CD4-positive, alpha-beta T cell treated with Interleukin-1 beta for 1 hour (primary cell): Measurements from ENCODE around the gene SRP72.

Source experiments
- DNase-seq, 2 donors: peaks; one replicate each; pipeline ENCODE4 v3.0.0-alpha.2; 2020 to 2022

SRP72 gene

DNA sequence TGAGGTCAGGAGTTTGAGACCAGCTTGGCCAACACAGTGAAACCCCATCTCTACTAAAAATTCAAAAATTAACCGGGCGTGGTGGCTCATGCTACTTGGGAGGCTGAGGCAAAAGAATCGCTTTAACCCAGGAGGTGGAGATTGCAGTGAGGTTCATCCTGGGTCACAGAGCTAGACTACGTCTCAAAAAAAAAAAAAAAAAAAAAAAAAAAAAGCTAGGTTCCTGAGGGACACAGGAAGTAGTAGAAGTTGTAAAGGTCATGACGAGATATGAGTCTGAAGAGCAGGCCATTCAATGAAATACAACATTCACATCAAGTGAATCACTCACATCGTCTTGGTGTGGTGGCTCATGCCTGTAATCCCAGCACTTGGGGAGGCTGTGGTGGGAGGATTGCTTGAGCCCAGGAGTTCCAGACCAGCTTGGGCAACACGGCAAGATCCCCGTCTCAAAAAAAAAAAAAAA, 1.1 kb upstream of the SRP72 start:
- DNase-seq, result peak in 1 of 2 donors; percentile 10

DNA sequence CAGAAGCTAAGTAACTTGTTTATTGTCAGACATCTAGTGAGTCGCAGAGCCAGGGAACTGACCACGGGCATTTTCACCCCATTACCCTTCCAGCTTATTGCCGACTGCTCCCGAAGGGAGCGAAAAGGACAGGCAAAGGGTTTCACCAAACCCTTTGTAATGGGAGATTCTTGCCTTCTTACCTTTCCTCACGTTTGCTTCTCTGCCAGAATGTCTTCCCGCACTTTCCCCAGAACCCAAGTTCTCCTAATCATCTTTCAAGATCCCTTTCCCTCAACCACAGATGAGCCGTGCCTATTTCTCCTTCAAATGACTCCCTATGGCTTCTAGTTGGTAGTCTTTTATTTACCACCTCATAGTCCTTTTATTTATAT, 520 bp upstream of the SRP72 start:
- no peak for DNase-seq

DNA sequence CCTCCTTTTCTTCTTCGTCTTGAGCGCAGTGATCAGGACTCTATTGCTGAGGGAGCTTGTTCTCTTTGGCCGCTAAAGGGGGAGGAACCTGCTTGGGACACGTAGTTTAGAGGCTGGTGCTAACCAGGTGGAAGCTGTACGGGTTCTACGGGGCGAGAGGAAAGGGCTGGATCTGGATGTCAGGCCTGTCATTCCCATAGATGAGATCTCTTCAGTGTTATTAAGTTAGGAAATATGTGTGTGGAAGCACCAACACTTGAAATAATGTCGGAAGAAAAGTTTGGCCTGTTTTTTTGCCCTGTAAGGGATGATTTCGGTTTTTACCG, 643 bp downstream of the SRP72 start:
- DNase-seq, result peak in 1 of 2 donors; percentile 4

DNA sequence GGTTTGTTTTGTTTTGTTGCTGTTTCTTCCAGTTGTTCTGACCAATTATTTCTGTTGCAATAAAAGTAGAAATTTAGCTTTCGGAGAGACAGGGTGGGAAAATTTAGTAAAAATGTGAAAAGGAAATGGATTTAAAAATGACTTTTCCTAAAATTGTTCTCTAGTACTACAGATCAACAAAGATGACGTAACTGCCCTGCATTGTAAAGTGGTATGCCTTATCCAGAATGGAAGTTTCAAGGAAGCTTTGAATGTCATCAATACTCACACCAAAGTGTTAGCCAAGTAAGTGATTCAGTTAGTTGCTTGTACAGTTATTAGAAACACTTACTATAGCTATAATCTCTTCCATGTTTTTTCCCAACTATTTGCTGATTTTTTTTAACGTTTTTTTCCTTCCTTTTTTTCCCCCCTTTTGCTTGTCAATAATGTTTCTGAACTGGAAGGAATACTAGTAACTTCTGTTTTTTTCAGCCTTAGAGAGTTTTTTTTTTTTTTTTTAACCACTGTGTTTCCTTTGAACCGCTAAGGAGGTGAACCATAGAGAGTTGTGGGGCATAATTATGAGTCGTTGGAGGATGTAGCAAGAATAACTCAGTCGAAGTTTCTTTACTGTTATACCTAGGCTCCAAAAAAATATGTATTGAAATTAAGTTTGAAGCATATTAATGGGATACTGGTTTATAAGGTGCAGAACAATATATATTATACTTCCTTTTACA, 2.2 kb downstream of the SRP72 start:
- DNase-seq, result no peak

DNA sequence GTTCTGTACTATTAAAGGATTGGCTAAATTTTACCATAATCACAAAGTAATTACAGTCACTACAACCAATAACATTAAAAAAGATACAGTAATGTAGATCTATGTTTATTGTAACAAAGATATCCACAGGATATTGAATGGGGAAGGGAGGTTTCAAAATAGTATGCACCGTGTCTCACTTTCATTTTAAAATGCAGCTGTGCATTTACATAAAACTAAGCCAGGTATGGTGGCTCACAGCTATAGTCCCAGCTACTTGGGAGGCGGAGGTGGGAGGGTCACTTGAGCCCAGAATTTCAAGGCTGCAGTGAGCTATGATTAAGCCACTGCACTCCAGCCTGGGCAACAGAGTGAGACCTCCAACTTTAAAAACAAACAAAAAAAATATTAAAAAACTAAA, 8.5 kb downstream of the SRP72 start:
- no peak for DNase-seq

DNA sequence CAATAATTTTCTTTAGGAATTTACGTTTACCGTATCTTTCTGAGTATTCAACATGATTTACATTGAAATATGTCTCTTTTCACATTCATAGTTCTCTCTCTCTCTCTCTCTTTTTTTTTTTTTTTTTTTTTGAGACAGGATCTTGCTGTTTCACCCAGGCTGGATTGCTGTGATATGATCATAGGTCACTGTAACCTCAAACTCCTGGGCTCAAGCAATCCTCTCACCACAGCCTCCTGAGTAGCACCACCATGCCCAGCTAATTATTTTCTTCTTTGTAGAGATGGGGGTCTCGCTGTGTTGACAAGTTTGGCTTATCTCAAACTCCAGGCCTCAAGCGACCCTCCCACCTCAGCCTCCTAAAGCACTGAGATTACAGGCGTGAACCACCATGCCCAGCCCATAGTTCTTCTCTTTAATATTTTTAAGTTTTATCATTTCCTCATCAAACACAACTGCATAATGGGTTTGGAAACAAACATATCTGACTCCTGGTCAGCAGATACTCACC, 9.8 kb downstream of the SRP72 start:
- no peak for DNase-seq

DNA sequence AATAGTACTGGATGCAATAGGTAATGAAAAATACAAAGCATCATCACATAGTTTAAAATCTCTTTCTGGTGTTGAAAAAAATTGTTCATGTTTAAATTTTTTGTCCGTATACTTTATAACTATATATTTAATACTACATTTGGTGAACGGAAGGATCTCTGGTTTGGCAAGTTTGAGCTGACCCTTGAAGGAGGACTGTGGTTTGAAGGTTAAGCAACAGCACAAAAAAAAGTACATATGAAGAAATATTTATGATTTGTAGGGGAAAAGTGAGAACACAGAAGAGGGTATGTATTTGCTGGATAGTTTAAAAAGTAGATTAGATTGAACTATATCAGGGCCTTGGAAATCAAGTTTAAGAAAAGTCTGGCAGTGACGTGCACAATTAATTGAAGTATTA, 13.3 kb downstream of the SRP72 start:
- no peak for DNase-seq

DNA sequence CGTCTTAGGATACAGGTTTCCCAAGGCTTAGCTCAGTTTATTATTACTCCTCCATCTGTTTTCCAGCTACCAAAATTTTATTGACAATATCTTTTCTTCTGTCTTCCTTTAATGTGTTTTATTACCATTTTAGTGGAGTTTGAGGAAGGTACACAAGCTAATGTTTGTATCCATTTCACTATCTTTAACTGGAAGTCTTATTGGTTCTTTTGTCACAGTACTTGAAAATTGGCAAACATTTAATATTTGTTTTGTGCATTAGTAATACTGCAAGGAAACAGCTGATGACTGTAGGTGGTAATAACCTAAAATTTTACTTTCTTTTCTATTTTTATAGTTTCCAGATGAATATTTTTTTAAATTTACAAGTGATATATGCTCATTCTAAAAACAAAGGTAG, 28.8 kb downstream of the SRP72 start:
- DNase-seq, result no peak

DNA sequence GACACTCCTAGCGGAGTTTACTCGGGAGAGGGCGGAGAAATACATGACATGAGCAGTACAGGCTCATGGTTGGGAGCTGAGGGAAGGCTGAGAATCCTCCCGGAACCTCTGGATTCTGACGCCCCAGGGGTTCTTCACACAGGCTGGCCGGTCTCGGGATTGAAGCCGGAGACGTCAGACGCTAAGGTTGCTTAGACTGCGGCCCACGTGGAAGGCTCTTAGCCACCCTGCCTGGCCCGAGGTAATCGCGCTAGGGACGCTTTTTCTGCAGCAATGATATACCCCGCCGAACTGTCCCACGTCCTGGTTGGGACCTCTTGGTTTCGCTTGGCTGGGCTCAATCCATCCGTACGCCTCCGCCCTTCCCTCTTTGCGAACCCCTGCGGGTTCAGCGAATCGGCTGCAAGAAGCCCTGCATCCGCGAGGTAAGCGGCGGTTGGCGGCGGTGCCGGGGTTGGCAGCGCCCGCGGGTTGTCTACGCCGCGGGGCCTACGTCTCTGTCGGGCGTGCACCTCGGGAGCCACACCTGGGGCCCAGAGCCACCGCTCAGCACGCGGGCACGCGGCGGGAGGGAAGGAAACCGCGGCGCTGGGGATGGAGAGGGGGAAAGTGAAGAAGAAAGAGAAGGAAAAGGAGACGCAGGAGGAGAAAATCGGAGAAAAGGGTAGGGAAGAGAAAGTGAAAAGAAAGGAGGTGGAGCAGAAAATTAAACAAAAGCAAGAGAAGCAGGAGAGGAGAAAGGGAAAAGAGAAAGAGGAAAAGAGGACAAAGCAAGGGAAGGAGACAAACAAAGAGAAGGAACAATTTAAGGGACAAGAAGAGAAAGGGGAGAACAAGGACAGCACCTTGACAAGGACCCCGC, 38.1 kb downstream of the SRP72 start, which contains the start of gene ARL9:
Gene ARL9, plus strand, starts transcription at position 523 of the 862 bp plus-strand sequence. Its CDS starts 72 bp downstream, at position 595.
- DNase-seq, result peak; percentile 51 to 61

DNA sequence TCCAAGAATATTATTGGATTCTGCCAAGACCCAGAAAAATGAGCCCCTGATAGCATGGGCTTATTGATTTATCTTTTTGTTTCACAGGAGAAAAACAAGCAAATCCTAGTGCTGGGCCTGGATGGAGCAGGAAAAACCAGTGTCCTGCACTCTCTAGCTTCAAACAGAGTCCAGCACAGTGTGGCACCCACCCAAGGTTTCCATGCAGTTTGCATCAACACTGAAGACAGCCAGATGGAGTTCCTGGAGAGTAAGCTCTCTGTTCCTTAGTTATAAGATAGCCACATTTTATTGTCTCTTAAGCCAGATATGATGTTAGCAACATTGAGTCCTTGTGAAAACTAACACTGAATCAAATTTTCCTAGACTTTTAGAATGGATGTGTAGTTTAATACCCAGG, 43.7 kb downstream of the SRP72 start:
- DNase-seq, result no peak

DNA sequence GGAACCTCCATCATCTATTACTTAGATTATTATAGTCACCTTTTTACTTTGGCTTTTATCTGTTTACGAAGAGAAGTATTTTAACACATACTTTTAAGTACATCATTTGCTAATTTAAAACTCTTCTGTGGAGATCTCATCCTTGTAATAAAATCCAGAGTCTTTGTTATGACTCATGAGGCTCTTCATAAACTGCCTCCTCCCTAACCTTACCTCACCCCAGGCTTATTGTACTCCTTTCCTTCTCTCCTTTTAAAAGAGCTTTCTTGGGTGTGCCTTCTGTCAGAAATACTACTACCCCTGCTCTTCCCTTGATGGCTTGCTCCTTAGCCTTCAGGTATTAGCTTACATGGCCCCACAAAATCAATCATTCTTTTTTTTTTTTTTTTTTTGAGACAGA, 44.7 kb downstream of the SRP72 start:
- no peak for DNase-seq

DNA sequence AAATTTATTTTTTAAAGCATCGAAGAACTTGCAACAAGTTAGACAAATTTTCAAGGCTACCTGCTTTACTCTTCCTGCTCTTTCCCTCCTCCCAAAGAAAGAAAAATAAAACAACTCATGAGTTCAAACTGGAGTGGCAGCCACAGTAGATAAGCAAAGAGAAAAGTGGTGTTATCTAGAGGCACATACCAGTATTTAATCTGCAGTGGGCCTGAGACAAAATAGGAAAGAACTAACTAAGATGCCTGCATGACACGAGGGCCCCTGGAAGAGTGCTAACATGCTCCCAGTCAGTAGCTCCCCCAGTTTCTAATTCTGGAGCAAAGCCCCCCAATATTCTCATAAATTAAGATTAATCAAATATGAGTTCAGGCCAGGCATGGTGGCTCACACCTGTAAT, 46.1 kb downstream of the SRP72 start:
- no peak for DNase-seq

DNA sequence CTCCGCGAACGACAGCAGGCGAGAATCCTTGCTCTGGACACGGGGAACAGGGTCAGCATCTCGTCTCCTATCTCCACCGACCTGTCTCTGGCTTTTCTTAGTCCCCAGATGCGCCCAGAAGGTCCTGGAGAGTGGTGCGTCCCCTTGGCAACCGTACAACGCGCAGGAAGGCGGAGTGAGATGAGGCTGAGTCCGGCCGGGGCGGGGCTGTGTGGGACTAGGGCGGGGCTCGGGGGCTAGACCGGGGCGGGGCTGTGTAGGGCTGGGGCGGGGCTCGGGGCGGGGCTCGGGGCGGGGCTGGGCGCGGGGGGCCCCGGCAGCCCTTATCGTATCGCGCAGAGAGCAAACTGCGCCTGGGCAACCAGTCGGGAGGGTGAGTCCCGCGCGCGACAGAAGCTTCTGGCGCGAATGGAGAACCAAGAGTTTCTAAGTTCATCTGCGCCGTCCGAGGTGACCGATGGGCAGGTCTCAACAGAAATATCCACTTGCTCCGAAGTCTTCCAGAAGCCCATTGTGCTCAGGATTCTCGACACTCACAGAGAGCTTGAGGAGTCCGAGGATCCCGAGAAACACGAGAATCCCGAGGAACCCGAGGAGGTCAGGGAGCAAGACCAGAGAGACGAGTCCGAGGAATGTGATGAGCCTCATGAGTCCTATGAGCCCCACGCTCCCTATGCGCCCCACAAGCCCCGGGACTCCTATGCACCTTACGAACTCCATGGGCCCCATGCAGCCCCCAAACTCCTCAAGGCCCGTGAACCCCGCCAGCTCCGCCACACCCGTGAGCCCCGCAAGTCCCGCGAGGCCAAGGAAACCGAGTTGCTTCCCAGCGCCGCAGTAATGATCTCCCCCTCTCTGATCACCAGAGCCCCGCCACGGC, 63.1 kb downstream of the SRP72 start:
- peak; percentile 83 to 84 for DNase-seq

DNA sequence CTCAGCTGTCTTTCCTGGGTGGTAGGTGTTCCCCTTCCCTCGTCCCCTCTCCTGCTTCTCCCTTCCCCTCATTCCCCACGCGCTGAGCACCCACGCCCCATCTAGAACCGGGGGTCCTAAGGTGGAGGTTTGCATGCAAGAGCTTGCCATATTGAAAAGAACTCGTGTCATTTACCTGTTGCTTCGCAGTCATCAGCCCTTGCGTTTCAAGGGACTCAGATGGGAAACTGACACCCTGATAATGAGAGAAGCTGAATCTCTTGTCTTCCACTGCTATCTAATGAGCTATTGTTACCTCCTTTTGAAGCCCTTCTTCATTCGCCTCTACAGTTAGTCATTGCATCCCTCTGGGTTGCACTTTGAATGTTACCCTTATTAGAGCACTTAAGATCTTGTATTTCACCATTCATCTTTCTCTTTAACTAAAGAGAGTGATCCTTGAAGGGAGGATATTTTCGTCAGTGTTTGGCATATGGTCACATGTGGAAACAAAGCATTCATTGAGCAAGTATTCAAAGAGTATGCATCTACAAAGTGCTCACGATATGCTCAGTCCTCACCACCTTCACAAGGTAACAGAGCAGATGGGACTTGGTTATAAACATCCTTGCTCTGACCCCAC, 63.8 kb downstream of the SRP72 start:
- DNase-seq, result no peak

DNA sequence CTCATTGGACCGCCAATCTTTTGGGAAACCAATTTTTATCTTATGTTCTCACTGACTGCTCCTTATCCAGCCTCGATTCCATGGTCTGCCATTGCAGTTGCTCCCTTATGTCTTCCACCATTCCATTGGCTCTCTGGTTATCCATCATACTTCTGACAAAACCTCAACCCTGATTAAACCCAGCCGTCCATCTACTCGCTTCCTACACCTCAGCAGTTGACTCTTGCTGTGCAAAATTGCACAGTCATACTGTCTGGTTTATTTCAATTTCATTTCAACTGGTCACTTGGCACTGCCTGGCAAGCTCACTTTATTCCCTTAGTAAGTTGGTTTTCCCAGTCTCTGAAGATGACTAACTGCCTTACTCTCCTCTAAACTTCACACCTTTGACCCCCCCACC, 64.4 kb downstream of the SRP72 start:
- no peak for DNase-seq

DNA sequence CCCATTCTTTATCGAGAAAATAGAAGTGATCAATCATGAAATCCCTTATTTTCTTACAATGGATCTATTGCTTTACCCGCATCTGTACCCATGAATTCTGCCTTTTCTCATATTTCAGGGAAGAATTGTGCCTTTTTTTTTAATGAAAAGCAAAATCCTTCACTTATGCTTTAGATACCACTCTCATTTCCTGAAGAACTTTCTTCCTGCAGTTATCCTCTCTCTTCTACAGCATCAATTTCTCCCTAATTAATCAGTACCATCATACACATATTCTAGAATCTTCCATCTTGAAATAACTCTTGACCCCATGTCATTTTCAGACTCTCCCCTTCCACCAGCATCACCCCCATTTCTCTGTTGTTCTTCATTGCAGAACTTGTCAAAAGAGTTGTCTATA, 64.8 kb downstream of the SRP72 start:
- no peak for DNase-seq

DNA sequence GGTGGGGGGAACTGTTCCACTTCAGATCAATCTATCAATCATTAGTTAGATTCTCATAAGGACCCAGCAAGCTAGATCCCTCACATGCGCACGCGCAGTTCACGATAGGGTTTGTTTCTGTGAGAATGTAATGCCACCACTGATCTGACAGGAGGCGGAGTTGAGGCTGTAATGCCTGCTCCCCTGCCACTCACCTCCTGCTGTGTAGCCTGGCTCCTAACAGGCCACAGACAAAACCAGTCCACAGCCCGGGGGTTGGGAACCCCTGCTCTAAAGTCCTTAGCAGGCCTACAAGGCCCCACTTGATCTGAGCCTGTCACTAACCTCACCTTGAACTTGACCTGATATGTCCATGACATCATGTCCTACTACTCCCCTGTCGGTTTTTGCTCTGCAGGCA, 68.5 kb downstream of the SRP72 start:
- DNase-seq, result no peak

DNA sequence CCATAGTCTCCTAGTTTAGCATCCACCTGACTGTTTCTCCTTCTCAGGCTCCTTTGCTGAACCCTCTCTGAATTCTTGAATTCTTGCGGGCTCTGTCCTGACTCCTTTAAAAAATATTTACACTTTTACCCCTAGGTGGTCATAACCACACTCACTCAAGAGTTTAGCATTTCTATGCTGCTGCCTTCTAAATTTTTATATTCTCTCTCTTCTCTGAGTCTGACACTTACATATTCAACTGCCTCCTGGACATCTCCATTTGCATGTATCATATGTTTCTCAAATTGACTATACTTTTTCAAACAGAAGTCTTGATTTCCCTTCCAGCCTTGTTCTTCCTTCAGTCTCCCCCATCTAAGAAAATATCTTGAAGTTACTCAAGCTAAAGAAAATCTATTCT, 69.7 kb downstream of the SRP72 start:
- DNase-seq, result no peak

DNA sequence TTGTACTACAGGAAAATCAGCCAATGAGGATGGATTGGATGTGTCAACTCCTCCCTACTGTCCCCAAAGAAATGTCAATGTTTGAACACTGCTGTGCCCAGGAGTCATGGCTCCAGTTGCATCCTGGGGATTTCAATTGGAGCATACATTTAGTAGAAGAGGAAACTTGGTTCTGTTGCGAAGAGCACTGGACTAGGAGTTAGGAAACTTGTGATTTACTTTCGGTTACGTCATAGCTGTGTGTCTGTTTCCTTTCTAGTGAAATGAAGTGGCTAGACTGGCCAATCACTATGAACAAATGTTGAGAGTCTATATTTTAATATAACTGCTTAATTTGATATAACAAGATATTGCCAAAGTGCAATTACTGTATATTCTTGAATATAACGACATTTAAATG, 73.4 kb downstream of the SRP72 start:
- DNase-seq, result no peak

DNA sequence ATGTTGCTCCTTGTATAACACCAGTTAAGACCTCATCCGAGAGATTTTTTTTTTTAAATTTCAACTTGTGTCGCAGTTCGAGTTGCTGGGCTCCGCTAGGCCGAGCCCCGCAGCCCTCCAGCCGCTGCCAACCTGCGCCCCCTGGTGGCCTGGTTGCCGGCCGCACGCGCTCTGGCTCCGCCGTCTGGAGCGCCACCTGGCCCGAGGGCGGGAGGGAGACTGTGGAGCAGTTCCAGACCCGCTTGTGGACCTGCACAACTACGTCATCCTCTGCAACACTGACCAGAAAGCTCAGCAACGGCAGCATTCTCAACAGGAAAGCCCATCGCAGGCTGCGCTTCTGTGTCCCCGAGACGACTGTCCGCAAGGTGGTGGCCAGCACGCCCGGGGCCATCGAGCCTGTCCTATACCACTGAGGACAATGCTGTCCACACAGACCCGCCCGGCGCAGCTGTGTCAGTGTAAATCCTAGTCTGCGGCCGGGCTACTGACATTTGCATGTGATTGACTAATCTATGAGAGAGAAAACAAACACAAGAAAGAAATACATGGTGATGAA, 77.2 kb downstream of the SRP72 start:
- DNase-seq, result peak; percentile 85 to 86

DNA sequence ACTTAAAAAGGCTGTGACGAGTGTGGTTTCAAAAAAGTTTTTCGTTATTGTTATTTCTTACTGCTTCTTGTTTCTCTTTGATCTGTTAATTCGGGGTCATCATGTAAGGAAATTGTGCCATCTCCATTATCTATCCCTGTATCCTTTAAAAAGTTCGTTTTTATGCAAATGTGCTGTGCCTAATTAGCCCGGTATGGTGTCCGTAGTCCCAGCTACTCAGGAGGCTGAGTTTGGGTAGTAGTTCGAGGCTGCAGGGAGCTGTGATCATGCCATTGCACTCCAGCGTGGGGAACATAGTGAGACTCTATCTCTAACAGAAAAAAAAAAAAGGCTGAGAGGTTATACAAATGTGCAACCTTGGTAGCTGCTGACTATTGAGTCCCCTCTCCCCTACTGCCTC, 83.2 kb downstream of the SRP72 start:
- no peak for DNase-seq

DNA sequence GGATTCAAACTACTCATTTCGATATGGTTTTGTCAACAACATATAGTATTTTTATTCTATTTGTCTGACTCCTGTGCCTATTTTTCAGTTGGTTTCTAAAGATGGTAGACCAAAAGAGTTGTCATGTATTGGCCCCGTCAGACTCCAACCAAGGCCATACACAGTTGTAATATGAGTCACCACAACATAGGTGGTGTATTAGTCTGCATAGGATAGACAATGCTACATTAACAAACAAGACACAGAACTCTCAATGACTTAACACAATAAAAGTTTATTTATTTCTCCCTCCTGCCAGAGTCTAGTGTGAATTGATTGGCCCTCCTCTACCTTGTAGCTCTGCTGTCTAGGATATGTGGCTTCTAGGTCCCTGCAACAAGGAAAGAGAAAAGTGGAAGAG, 84.1 kb downstream of the SRP72 start:
- DNase-seq, result no peak
